Liver (tissue), 9 donors: ENCODE results near the gene TCF12. TPM values are rescaled to one million over a fixed set of nuclear protein-coding genes. Genes with fewer than 3 reads are reported as not detected.

Experiments used
- DNase-seq: peaks from one replicate; pipeline ENCODE4 v3.0.0-alpha.2; 2017; ENCODE audit warnings: low spot score
- H3K27ac ChIP-seq, 2 donors: one replicate each; pipeline ENCODE4 v1.7.0; 2013; ENCODE audit warnings: inconsistent platforms in 2 of 2, low read length in 2 of 2, control low read depth in 1 of 2, low read depth in 1 of 2, mild to moderate bottlenecking in 1 of 2
- H3K27me3 ChIP-seq, 4 donors: one replicate each; pipeline versions ENCODE4 v1.6.1 to v1.7.0; 2013; ENCODE audit warnings: low read length in 3 of 4, inconsistent platforms in 1 of 4, mild to moderate bottlenecking in 1 of 4, moderate library complexity in 1 of 4; ENCODE audit not compliant: control insufficient read depth in 4 of 4, insufficient read depth in 4 of 4
- H3K36me3 ChIP-seq, 4 donors: one replicate each; pipeline versions ENCODE4 v1.6.1 to v1.7.0; 2013; ENCODE audit warnings: low read length in 3 of 4, mild to moderate bottlenecking in 3 of 4, low read depth in 1 of 4, moderate library complexity in 1 of 4; ENCODE audit not compliant: control insufficient read depth in 4 of 4, insufficient read depth in 3 of 4
- H3K4me1 ChIP-seq, 4 donors: one replicate each; pipeline versions ENCODE4 v1.6.1 to v1.7.0; 2013; ENCODE audit warnings: low read length in 3 of 4, mild to moderate bottlenecking in 3 of 4, moderate library complexity in 1 of 4; ENCODE audit not compliant: control insufficient read depth in 4 of 4, insufficient read depth in 4 of 4
- H3K4me3 ChIP-seq, 3 donors: one replicate each; pipeline versions ENCODE4 v1.6.1 to v1.7.0; 2013; ENCODE audit warnings: low read length in 3 of 3, control low read depth in 1 of 3, low read depth in 1 of 3, mild to moderate bottlenecking in 1 of 3
- H3K9ac ChIP-seq, 2 donors: one replicate each; pipeline ENCODE4 v1.7.0; 2013; ENCODE audit warnings: low read length in 2 of 2, mild to moderate bottlenecking in 2 of 2, moderate library complexity in 2 of 2, control low read depth in 1 of 2, low read depth in 1 of 2
- H3K9me3 ChIP-seq, 4 donors: one replicate each; pipeline versions ENCODE4 v1.6.1 to v1.7.0; 2013; ENCODE audit warnings: low read length in 3 of 4; ENCODE audit not compliant: control insufficient read depth in 4 of 4
- ATF3 ChIP-seq: IDR thresholded peaks from 2 replicates; pipeline ENCODE4 v1.6.1; 2016; ENCODE audit warnings: antibody characterized with exemption
- EGR1 ChIP-seq, 2 donors: IDR thresholded peaks; 2 replicates each; pipeline ENCODE4 v1.6.1; 2016 to 2018; ENCODE audit warnings: antibody characterized with exemption in 2 of 2, low read depth in 2 of 2
- FOXA1 ChIP-seq: IDR thresholded peaks from 2 replicates; pipeline ENCODE4 v1.6.1; 2016; ENCODE audit warnings: antibody characterized with exemption
- GABPA ChIP-seq, 2 donors: IDR thresholded peaks in 1 of 2; conservative IDR thresholded peaks in 1 of 2; 2 replicates each; pipeline ENCODE4 v1.6.1; 2016; ENCODE audit warnings: antibody characterized with exemption in 2 of 2, mild to moderate bottlenecking in 1 of 2, moderate library complexity in 1 of 2
- HNF4A ChIP-seq, 2 donors: conservative IDR thresholded peaks; 2 replicates each; pipeline ENCODE4 v1.6.1; 2016; ENCODE audit warnings: antibody characterized with exemption in 2 of 2, mild to moderate bottlenecking in 2 of 2
- HNF4G ChIP-seq: IDR thresholded peaks from 2 replicates; pipeline ENCODE4 v1.6.1; 2016; ENCODE audit warnings: antibody characterized with exemption
- JUND ChIP-seq, 2 donors: IDR thresholded peaks; 2 replicates each; pipeline ENCODE4 v1.6.1; 2016; ENCODE audit warnings: antibody characterized with exemption in 2 of 2
- MAX ChIP-seq: IDR thresholded peaks from 2 replicates; pipeline ENCODE4 v1.6.1; 2016; ENCODE audit warnings: antibody characterized with exemption
- NR2F2 ChIP-seq: IDR thresholded peaks from 2 replicates; pipeline ENCODE4 v1.6.1; 2016; ENCODE audit warnings: antibody characterized with exemption
- RAD21 ChIP-seq, 2 donors: IDR thresholded peaks; 2 replicates each; pipeline ENCODE4 v1.6.1; 2016; ENCODE audit warnings: antibody characterized with exemption in 2 of 2, mild to moderate bottlenecking in 2 of 2
- REST ChIP-seq: IDR thresholded peaks from 2 replicates; pipeline ENCODE4 v1.6.1; 2016; ENCODE audit warnings: antibody characterized with exemption, mild to moderate bottlenecking
- RXRA ChIP-seq, 2 donors: IDR thresholded peaks; 2 replicates each; pipeline ENCODE4 v1.6.1; 2017 to 2018; ENCODE audit warnings: antibody characterized with exemption in 2 of 2, mild to moderate bottlenecking in 1 of 2
- SP1 ChIP-seq: IDR thresholded peaks from 2 replicates; pipeline ENCODE4 v1.6.1; 2018; ENCODE audit warnings: antibody characterized with exemption, mild to moderate bottlenecking
- YY1 ChIP-seq: IDR thresholded peaks from 2 replicates; pipeline ENCODE4 v1.6.1; 2016; ENCODE audit warnings: antibody characterized with exemption, mild to moderate bottlenecking
- ZBTB33 ChIP-seq: IDR thresholded peaks from 2 replicates; pipeline ENCODE4 v1.6.1; 2016; ENCODE audit warnings: antibody characterized with exemption
- WGBS: extraction: QIAGEN DNeasy Blood & Tissue Kit; methylation state at CpG from one replicate; pipeline ENCODE4 v1.1.7; 2013; 5-methylcytosine and 5-hydroxymethylcytosine counted together
- polyA plus RNA-seq, 2 donors: library from polyadenylated mRNA; stranded (reverse) in 1 of 2; unstranded in 1 of 2; fragments of 200-250 nt in 1 of 2; fragments of >200 nt in 1 of 2; fragmentation: Nextera tagmentation in 1 of 2; extraction: Ambion mirVana in 1 of 2; gene quantifications; one replicate each; pipeline versions ENCODE4 v1.2.1 to v1.2.3, GENCODE V29; 2013 to 2015
- total RNA-seq, 2 donors: library from RNA; depleted of rRNA; stranded (reverse); fragments of >200 nt; gene quantifications; one replicate each; pipeline ENCODE4 v1.2.3, GENCODE V29; 2014
- donor health status: healthy.
- donor health status: healthy.
- donor health status: healthy.
- donor health status: healthy.
- donor health status: healthy.

The TCF12 gene
- total and polyA plus RNA-seq, 4 donors: 8.7 to 38.3 (median 22.3) TPM

- no peak for TF ChIP-seq RAD21 (IDR thresholded peaks at IDR 0.05)
- TF ChIP-seq NR2F2: no peak
- no peak for TF ChIP-seq ZBTB33
- no peak for TF ChIP-seq JUND (IDR thresholded peaks at IDR 0.05)
- TF ChIP-seq RXRA (IDR thresholded peaks at IDR 0.05): no peak
- TF ChIP-seq EGR1 (IDR thresholded peaks at IDR 0.05; ENCODE audit: low read depth in 2 of 2): no peak
- no peak for TF ChIP-seq SP1
These were observed 254.5 kb downstream of the TCF12 start (continued) for GRCh38 chr15:57172925-57173324.

GRCh38 chr15:57183041-57183440, 264.6 kb downstream of the TCF12 start:
- no peak for DNase-seq
- peak overlapping the region in 1 of 2 donors; percentile 54 for H3K9ac ChIP-seq
- no peaks in the 10 kb centered on the region for H3K9me3 ChIP-seq
- H3K36me3 ChIP-seq: no peaks in the 10 kb centered on the region
- no peak for TF ChIP-seq HNF4A (conservative IDR thresholded peaks at IDR 0.05)
- no peak for TF ChIP-seq RXRA (IDR thresholded peaks at IDR 0.05)
- TF ChIP-seq EGR1 (IDR thresholded peaks at IDR 0.05; ENCODE audit: low read depth in 2 of 2): no peak
- TF ChIP-seq JUND (IDR thresholded peaks at IDR 0.05): no peak
- no peak for TF ChIP-seq YY1
- no peak for TF ChIP-seq HNF4G
- TF ChIP-seq GABPA (IDR thresholded peaks at IDR 0.05 in 1 of 2, conservative IDR thresholded peaks at IDR 0.05 in 1 of 2): no peak
- TF ChIP-seq ZBTB33: no peak
- TF ChIP-seq MAX: no peak
- no peak for TF ChIP-seq FOXA1
- WGBS: 97% methylated on average over 1 of the region's 1 CpG
- H3K27ac ChIP-seq: peak overlapping the region; percentile 87 to 92
- no peak overlapping the region for H3K4me3 ChIP-seq
- H3K27me3 ChIP-seq: no peaks in the 10 kb centered on the region
- peaks cover 1 to 37% (median 28%) of the 10 kb centered on the region in 4 donors for H3K4me1 ChIP-seq

- no peak overlapping the region for H3K4me3 ChIP-seq
- 22% methylated on average over 5 of the region's 5 CpGs for WGBS
- no peak for DNase-seq
- TF ChIP-seq REST (no peak), JUND (IDR thresholded peaks at IDR 0.05) (peak in 1 of 2 donors; percentile 45), GABPA (IDR thresholded peaks at IDR 0.05 in 1 of 2, conservative IDR thresholded peaks at IDR 0.05 in 1 of 2) (no peak), NR2F2 (no peak), ATF3 (no peak), ZBTB33 (peak; percentile 55), HNF4A (conservative IDR thresholded peaks at IDR 0.05) (peak; percentile 69 to 85), RXRA (IDR thresholded peaks at IDR 0.05) (peak in 1 of 2 donors; percentile 47), SP1 (peak; percentile 41), MAX (peak; percentile 31)
- no peaks in the 10 kb centered on the region for H3K36me3 ChIP-seq
- H3K9ac ChIP-seq: peak overlapping the region in 1 of 2 donors; percentile 67
- H3K9me3 ChIP-seq: no peaks in the 10 kb centered on the region
- H3K27ac ChIP-seq: peak overlapping the region; percentile 87 to 92
- no peaks in the 10 kb centered on the region for H3K27me3 ChIP-seq
- H3K4me1 ChIP-seq: peaks cover 1 to 37% (median 28%) of the 10 kb centered on the region in 4 donors
These were observed 265.3 kb downstream of the TCF12 start for GRCh38 chr15:57183614-57184344.
